SK-N-SH (cell line): ENCODE measurements around the gene FAF2.

Source experiments
- CHD2 ChIP-seq: fragments of 150-350 bp; IDR thresholded peaks from 2 replicates; pipeline ENCODE4 v1.6.1; 2018; ENCODE audit warnings: low read length; ENCODE audit not compliant: partially characterized antibody
- CTCF ChIP-seq: fragments of 200-600 bp; sonication (generic); IDR thresholded peaks from 2 replicates; pipeline ENCODE4 v1.6.1; 2017; ENCODE audit warnings: antibody characterized with exemption, mild to moderate bottlenecking, moderate library complexity
- EP300 ChIP-seq, 2 experiments: IDR thresholded peaks; 2 replicates each; pipeline versions ENCODE4 v1.4.0 to v1.6.1; 2012; ENCODE audit warnings: borderline replicate concordance in 1 of 2, low read depth in 1 of 2, low read length in 1 of 2
- EZH2phosphoT487 ChIP-seq: fragments of 200-600 bp; sonication (generic); IDR thresholded peaks from 2 replicates; pipeline ENCODE4 v1.6.1; 2017; ENCODE audit warnings: low read depth, mixed run types, mild to moderate bottlenecking, antibody characterized with exemption, moderate library complexity, borderline replicate concordance
- JUND ChIP-seq: IDR thresholded peaks from 2 replicates; pipeline ENCODE4 v1.4.0; 2012
- MXI1 ChIP-seq: IDR thresholded peaks from 2 replicates; pipeline ENCODE4 v1.6.1; 2012; ENCODE audit warnings: mild to moderate bottlenecking, low read depth, low read length, improper control_type of control experiment
- PBX3 ChIP-seq: IDR thresholded peaks from 2 replicates; pipeline ENCODE4; 2012
- RFX5 ChIP-seq: IDR thresholded peaks from 2 replicates; pipeline ENCODE4 v1.6.1; 2012; ENCODE audit warnings: mild to moderate bottlenecking, improper control_type of control experiment, low read length
- SMC3 ChIP-seq: IDR thresholded peaks from 2 replicates; pipeline ENCODE4 v1.6.1; 2012; ENCODE audit warnings: low read depth, low read length, improper control_type of control experiment
- TAF1 ChIP-seq: IDR thresholded peaks from 2 replicates; pipeline ENCODE4 v1.6.1; 2012; ENCODE audit warnings: low read depth, mild to moderate bottlenecking, low read length, moderate library complexity, borderline replicate concordance
- TEAD4 ChIP-seq: IDR thresholded peaks from 2 replicates; pipeline ENCODE4 v1.4.0; 2012; ENCODE audit warnings: mild to moderate bottlenecking, borderline replicate concordance; ENCODE audit not compliant: insufficient read depth
- TF ChIP-seq, protein P1 (sequence below): IDR thresholded peaks from 2 replicates; pipeline ENCODE4 v1.4.0; 2012; ENCODE audit warnings: low read depth, borderline replicate concordance

- TF ChIP-seq RFX5 (no peak), CTCF (no peak), TEAD4 (no peak), EZH2phosphoT487 (no peak), CHD2 (no peak), EP300 (IDR thresholded peaks at IDR 0.05; ENCODE audit: borderline replicate concordance in 1 of 2, low read depth in 1 of 2, low read length in 1 of 2) (no peak), JUND (no peak), SMC3 (no peak), PBX3 (no peak), MXI1 (no peak), TAF1 (no peak)
- TF ChIP-seq, protein P1, sequence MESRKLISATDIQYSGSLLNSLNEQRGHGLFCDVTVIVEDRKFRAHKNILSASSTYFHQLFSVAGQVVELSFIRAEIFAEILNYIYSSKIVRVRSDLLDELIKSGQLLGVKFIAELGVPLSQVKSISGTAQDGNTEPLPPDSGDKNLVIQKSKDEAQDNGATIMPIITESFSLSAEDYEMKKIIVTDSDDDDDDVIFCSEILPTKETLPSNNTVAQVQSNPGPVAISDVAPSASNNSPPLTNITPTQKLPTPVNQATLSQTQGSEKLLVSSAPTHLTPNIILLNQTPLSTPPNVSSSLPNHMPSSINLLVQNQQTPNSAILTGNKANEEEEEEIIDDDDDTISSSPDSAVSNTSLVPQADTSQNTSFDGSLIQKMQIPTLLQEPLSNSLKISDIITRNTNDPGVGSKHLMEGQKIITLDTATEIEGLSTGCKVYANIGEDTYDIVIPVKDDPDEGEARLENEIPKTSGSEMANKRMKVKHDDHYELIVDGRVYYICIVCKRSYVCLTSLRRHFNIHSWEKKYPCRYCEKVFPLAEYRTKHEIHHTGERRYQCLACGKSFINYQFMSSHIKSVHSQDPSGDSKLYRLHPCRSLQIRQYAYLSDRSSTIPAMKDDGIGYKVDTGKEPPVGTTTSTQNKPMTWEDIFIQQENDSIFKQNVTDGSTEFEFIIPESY, result no peak
These were observed 67.2 kb downstream of the FAF2 start for GRCh38 chr5:176515396-176515795.
